Uterus (tissue), 2 donors: ENCODE measurements around the gene SCGB1C1.

Source experiments
- POLR2A ChIP-seq, 2 donors: fragments of 450-650 bp; IDR thresholded peaks; one replicate each; pipeline ENCODE4 v1.6.1; 2016; ENCODE audit warnings: antibody characterized with exemption in 2 of 2, mild to moderate bottlenecking in 1 of 2, moderate library complexity in 1 of 2
- TF ChIP-seq, protein P1 (sequence below), 4 experiments: fragments of 200-600 bp in 2 of 4; fragments of 450-650 bp in 2 of 4; sonication (generic) in 2 of 4; IDR thresholded peaks; one replicate each; pipeline ENCODE4 v1.5.1; 2016 to 2019; ENCODE audit warnings: antibody characterized with exemption in 4 of 4, mild to moderate bottlenecking in 2 of 4, moderate library complexity in 1 of 4

DNA sequence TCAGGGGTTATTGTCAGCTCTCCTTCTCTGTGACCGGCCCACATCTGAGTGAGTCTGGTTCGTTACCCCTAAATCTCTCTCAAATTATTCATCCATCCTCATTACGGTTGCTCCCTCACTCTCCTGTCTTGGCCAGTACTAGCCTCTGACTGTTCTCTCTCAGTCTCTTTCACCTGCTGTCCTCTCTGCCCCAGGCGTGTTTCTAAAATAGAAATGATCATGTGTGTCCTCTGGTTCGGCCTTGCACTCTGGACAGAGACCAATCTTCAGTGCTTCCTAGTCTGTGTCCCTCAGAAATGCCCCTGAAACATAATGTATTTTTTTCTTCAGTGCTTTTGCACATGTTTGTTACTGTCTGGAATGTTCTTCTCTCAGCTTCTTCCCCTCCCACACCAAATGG, 48.8 kb downstream of the SCGB1C1 start:
- TF ChIP-seq, protein P1, sequence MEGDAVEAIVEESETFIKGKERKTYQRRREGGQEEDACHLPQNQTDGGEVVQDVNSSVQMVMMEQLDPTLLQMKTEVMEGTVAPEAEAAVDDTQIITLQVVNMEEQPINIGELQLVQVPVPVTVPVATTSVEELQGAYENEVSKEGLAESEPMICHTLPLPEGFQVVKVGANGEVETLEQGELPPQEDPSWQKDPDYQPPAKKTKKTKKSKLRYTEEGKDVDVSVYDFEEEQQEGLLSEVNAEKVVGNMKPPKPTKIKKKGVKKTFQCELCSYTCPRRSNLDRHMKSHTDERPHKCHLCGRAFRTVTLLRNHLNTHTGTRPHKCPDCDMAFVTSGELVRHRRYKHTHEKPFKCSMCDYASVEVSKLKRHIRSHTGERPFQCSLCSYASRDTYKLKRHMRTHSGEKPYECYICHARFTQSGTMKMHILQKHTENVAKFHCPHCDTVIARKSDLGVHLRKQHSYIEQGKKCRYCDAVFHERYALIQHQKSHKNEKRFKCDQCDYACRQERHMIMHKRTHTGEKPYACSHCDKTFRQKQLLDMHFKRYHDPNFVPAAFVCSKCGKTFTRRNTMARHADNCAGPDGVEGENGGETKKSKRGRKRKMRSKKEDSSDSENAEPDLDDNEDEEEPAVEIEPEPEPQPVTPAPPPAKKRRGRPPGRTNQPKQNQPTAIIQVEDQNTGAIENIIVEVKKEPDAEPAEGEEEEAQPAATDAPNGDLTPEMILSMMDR (IDR thresholded peaks at IDR 0.05), result no peak
- TF ChIP-seq POLR2A (IDR thresholded peaks at IDR 0.05), result no peak
